IMR-90 (cell line): Measurements from ENCODE around the gene SLC7A9. TPM values are rescaled to one million over a fixed set of nuclear protein-coding genes. Genes with fewer than 3 reads are reported as not detected.

Source experiments
- ATAC-seq: fragments of 200-7000 bp; cut with Tn5 transposase; 2 replicates; pipeline ENCODE4 v1.9.1; 2020; ENCODE audit warnings: low read depth, mild to moderate bottlenecking, moderate library complexity
- BruUV-seq: library from RNA; stranded (reverse); fragments of 400-500 nt; replicated peaks from 2 replicates; lab custom pipeline; 2021; lab: Mats Ljungman, UMichigan
- CTCF ChIA-PET: fragments of 300-600 bp; formaldehyde crosslinking; extraction: SDS; loops from one replicate; lab custom pipeline; 2021; ENCODE audit warnings: antibody characterized with exemption; lab: Yijun Ruan, JAX
- POLR2A ChIA-PET: fragments of 300-600 bp; sonication (Branson Sonifier 250); formaldehyde crosslinking; loops from one replicate; lab custom pipeline; 2022; ENCODE audit warnings: antibody characterized with exemption; ENCODE audit not compliant: unreplicated experiment; lab: Charles Lee
- DNase-seq: peaks from one replicate; pipeline ENCODE4 v3.0.0; 2013
- H2AFZ ChIP-seq: replicated peaks from 2 replicates; pipeline ENCODE3; 2013; ENCODE audit warnings: low read length, mild to moderate bottlenecking; ENCODE audit not compliant: poor library complexity
- H2AK5ac ChIP-seq: 2 replicates; pipeline ENCODE4 v1.6.1; 2013; ENCODE audit warnings: low read depth, low read length, inconsistent platforms
- H2AK9ac ChIP-seq: replicated peaks from 2 replicates; pipeline ENCODE3; 2013; ENCODE audit warnings: mild to moderate bottlenecking, low read depth, low read length, moderate library complexity; ENCODE audit not compliant: poor library complexity
- H2BK120ac ChIP-seq: 2 replicates; pipeline ENCODE4 v1.6.1; 2013; ENCODE audit warnings: low read depth, low read length, inconsistent platforms
- H2BK15ac ChIP-seq: 3 replicates; pipeline ENCODE4 v1.6.1; 2013; ENCODE audit warnings: low read depth, low read length, inconsistent platforms
- H2BK20ac ChIP-seq: 2 replicates; pipeline ENCODE4 v1.6.1; 2013; ENCODE audit warnings: low read depth, mild to moderate bottlenecking, inconsistent platforms, low read length, moderate library complexity
- H2BK5ac ChIP-seq: 2 replicates; pipeline ENCODE4 v1.6.1; 2013; ENCODE audit warnings: mild to moderate bottlenecking, low read depth, low read length, inconsistent platforms; ENCODE audit not compliant: poor library complexity, severe bottlenecking
- H3K14ac ChIP-seq: replicated peaks from 2 replicates; pipeline ENCODE4 v1.6.1; 2013; ENCODE audit warnings: low read depth, low read length, inconsistent platforms
- H3K18ac ChIP-seq: 2 replicates; pipeline ENCODE4 v1.6.1; 2013; ENCODE audit warnings: low read depth, low read length, control low read depth
- H3K23ac ChIP-seq: 2 replicates; pipeline ENCODE4 v1.6.1; 2013; ENCODE audit warnings: low read depth, low read length, inconsistent platforms
- H3K27ac ChIP-seq: 2 replicates; pipeline ENCODE4 v1.5.1; 2013; ENCODE audit warnings: mild to moderate bottlenecking, control low read depth, low read length; ENCODE audit not compliant: insufficient read depth
- H3K27me3 ChIP-seq: 2 replicates; pipeline ENCODE4 v1.6.1; 2013; ENCODE audit warnings: low read length; ENCODE audit not compliant: control insufficient read depth, insufficient read depth
- H3K36me3 ChIP-seq: 2 replicates; pipeline ENCODE4 v1.6.1; 2013; ENCODE audit warnings: low read length, mixed read lengths; ENCODE audit not compliant: control insufficient read depth, insufficient read depth
- H3K4ac ChIP-seq: 2 replicates; pipeline ENCODE4 v1.6.1; 2013; ENCODE audit warnings: low read depth, low read length, inconsistent platforms
- H3K4me1 ChIP-seq: 2 replicates; pipeline ENCODE4 v1.6.1; 2013; ENCODE audit warnings: low read length, mixed read lengths; ENCODE audit not compliant: control insufficient read depth, insufficient read depth
- H3K4me2 ChIP-seq: 2 replicates; pipeline ENCODE4 v1.6.1; 2013; ENCODE audit warnings: low read depth, mild to moderate bottlenecking, control low read depth, low read length, moderate library complexity
- H3K4me3 ChIP-seq: 2 replicates; pipeline ENCODE4 v1.5.1; 2013; ENCODE audit warnings: low read depth, mild to moderate bottlenecking, control low read depth, low read length, moderate library complexity; ENCODE audit not compliant: insufficient read depth
- H3K56ac ChIP-seq: 2 replicates; pipeline ENCODE4 v1.6.1; 2013; ENCODE audit warnings: low read length, inconsistent platforms; ENCODE audit not compliant: insufficient read depth; ENCODE audit errors: extremely low read depth
- H3K79me1 ChIP-seq, 2 experiments: 2 replicates each; pipeline ENCODE4 v1.6.1; 2013; ENCODE audit warnings: low read length in 2 of 2, inconsistent platforms in 1 of 2, low read depth in 1 of 2
- H3K9ac ChIP-seq: 2 replicates; pipeline ENCODE4 v1.6.1; 2013; ENCODE audit warnings: low read depth, low read length, control low read depth
- H3K9me1 ChIP-seq: 2 replicates; pipeline ENCODE4 v1.6.1; 2013; ENCODE audit warnings: low read length, inconsistent platforms; ENCODE audit not compliant: insufficient read depth
- H3K9me3 ChIP-seq: 2 replicates; pipeline ENCODE4 v1.6.1; 2013; ENCODE audit warnings: low read length; ENCODE audit not compliant: control insufficient read depth, insufficient read depth
- H4K20me1 ChIP-seq: 2 replicates; pipeline ENCODE4 v1.6.1; 2013; ENCODE audit warnings: low read length, inconsistent platforms; ENCODE audit not compliant: insufficient read depth
- H4K5ac ChIP-seq: 2 replicates; pipeline ENCODE4 v1.6.1; 2013; ENCODE audit warnings: mild to moderate bottlenecking, low read depth, low read length, control low read depth
- H4K8ac ChIP-seq, 2 experiments: 2 replicates each; pipeline ENCODE4 v1.6.1; 2013; ENCODE audit warnings: low read depth in 2 of 2, low read length in 2 of 2, control low read depth in 1 of 2, inconsistent platforms in 1 of 2
- H4K91ac ChIP-seq: 2 replicates; pipeline ENCODE4 v1.6.1; 2013; ENCODE audit warnings: low read depth, low read length, inconsistent platforms; ENCODE audit not compliant: insufficient read depth
- BHLHE40 ChIP-seq: fragments of 150-350 bp; IDR thresholded peaks from 2 replicates; pipeline ENCODE4 v1.6.1; 2016; ENCODE audit warnings: mild to moderate bottlenecking, low read depth, low read length
- CEBPB ChIP-seq: IDR thresholded peaks from 2 replicates; pipeline ENCODE4 v1.6.1; 2012; ENCODE audit warnings: low read depth, low read length, improper control_type of control experiment
- CHD1 ChIP-seq: IDR thresholded peaks from 2 replicates; pipeline ENCODE4 v1.6.1; 2012; ENCODE audit warnings: low read depth, low read length, improper control_type of control experiment
- FOS ChIP-seq: fragments of 150-350 bp; IDR thresholded peaks from 2 replicates; pipeline ENCODE4 v1.6.1; 2016; ENCODE audit warnings: low read depth, low read length
- MAFK ChIP-seq: IDR thresholded peaks from 2 replicates; pipeline ENCODE4 v1.6.1; 2012; ENCODE audit warnings: low read depth, low read length, improper control_type of control experiment
- MAZ ChIP-seq: IDR thresholded peaks from 2 replicates; pipeline ENCODE4 v1.6.1; 2012; ENCODE audit warnings: low read depth, mild to moderate bottlenecking, low read length, improper control_type of control experiment, moderate library complexity, borderline replicate concordance
- MXI1 ChIP-seq: IDR thresholded peaks from 2 replicates; pipeline ENCODE4 v1.6.1; 2012; ENCODE audit warnings: low read depth, mild to moderate bottlenecking, low read length, moderate library complexity, borderline replicate concordance
- NFE2L2 ChIP-seq: fragments of 150-350 bp; IDR thresholded peaks from 2 replicates; pipeline ENCODE4 v1.6.1; 2016; ENCODE audit warnings: low read depth, mild to moderate bottlenecking, low read length
- POLR2A ChIP-seq: IDR thresholded peaks from 2 replicates; pipeline ENCODE4 v1.6.1; 2012; ENCODE audit warnings: mild to moderate bottlenecking, low read depth, low read length
- RAD21 ChIP-seq: IDR thresholded peaks from 2 replicates; pipeline ENCODE4 v1.6.1; 2012; ENCODE audit warnings: low read length, improper control_type of control experiment
- RCOR1 ChIP-seq: IDR thresholded peaks from 2 replicates; pipeline ENCODE4 v1.6.1; 2012; ENCODE audit warnings: mild to moderate bottlenecking, low read length, improper control_type of control experiment; ENCODE audit not compliant: insufficient replicate concordance
- RFX5 ChIP-seq: IDR thresholded peaks from 2 replicates; pipeline ENCODE4 v1.8.0; 2012; ENCODE audit warnings: low read depth, mild to moderate bottlenecking, low read length, moderate library complexity
- SMC3 ChIP-seq: fragments of 150-350 bp; IDR thresholded peaks from 2 replicates; pipeline ENCODE4 v1.6.1; 2016; ENCODE audit warnings: low read depth, mild to moderate bottlenecking, antibody characterized with exemption, low read length, moderate library complexity
- WGBS, 2 experiments: methylation state at CpG; one replicate each; pipeline versions ENCODE4 v1.1.5 to v1.1.7; 2013; ENCODE audit warnings: missing lambda C conversion rate in 2 of 2; ENCODE audit not compliant: insufficient read length in 1 of 2; ENCODE audit errors: extremely low coverage in 2 of 2; 5-methylcytosine and 5-hydroxymethylcytosine counted together
- dilution Hi-C: fragments of 300-500 bp; cut with HindIII; formaldehyde crosslinking; loops from one replicate; pipeline ENCODE4 v1.14.3; 2018; ENCODE audit warnings: low sequenced_read_pairs; ENCODE audit not compliant: unreplicated experiment
- in situ Hi-C: fragments of 300-500 bp; cut with MboI; formaldehyde crosslinking; loops from 3 replicates; pipeline ENCODE4 v1.14.3; 2019; ENCODE audit warnings: low sequenced_read_pairs, inconsistent platforms, mixed read lengths
- intact Hi-C: fragments of 100-400 bp; cut with micrococcal nuclease; formaldehyde crosslinking; loops from 2 replicates; pipeline ENCODE4 v1.10.0; 2022
- polyA plus RNA-seq, 3 experiments: library from polyadenylated mRNA; depleted of rRNA; stranded (reverse); fragments of >200 nt; gene quantifications; 2 replicates each; pipeline ENCODE4 v1.2.3, GENCODE V29; 2012; ENCODE audit warnings: low replicate concordance in 1 of 3
- total RNA-seq: library from RNA; depleted of rRNA; stranded (reverse); fragments of >200 nt; gene quantifications from 2 replicates; pipeline ENCODE4 v1.2.3, GENCODE V29; 2012
- TF ChIP-seq, protein P1 (sequence below): fragments of 150-350 bp; IDR thresholded peaks from 2 replicates; pipeline ENCODE4 v1.6.1; 2016; ENCODE audit warnings: low read depth, mild to moderate bottlenecking, low read length, moderate library complexity, borderline replicate concordance
- TF ChIP-seq, protein P2 (sequence below): fragments of 150-350 bp; IDR thresholded peaks from 2 replicates; pipeline ENCODE4 v1.6.1; 2017; ENCODE audit warnings: mild to moderate bottlenecking, antibody characterized with exemption, low read length, low read depth
- TF ChIP-seq, protein P3 (sequence below): conservative IDR thresholded peaks from 2 replicates; pipeline ENCODE4 v1.5.1; 2012; ENCODE audit warnings: mild to moderate bottlenecking, low read depth, low read length, improper control_type of control experiment

The SLC7A9 gene
- total and polyA plus RNA-seq, 2 of the 4 experiments (the other 2 are of a cell fraction) = not detected

DNA sequence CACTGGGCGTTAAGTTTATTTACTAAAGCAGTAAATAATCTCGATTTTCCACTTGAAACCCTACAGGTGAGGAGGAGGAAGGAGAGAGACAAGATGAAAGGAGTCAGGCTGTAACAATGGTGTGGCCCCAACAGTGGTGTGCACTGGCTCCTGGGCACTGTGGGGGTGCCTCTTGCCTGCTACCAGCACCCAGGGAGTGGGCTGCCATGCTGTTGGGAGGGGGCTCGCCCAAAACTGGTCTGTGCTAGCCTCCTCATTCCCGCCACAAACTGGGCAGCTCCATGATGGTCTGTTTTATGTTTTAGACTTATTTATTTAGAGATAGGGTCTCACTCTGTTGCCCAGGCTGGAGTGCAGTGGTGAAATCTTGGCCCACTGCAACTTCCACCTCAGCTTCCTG lies 49.8 kb upstream of the SLC7A9 start:
- no peak overlapping the region for H3K14ac ChIP-seq
- H3K9me3 ChIP-seq = no peaks in the 10 kb centered on the region
- BruUV-seq = no TSS peak
- H2BK5ac ChIP-seq = no peak overlapping the region
- H4K91ac ChIP-seq = no peak overlapping the region
- in situ Hi-C loops = no loop called here
- no peak overlapping the region for H2BK20ac ChIP-seq
- no peak overlapping the region for H3K27ac ChIP-seq
- no peaks in the 10 kb centered on the region for H3K79me1 ChIP-seq
- no peak overlapping the region for H2AFZ ChIP-seq
- ChIA-PET POLR2A (no interaction called here), CTCF (no interaction called here)
- ATAC-seq = no peak
- DNase-seq = no peak
- H3K56ac ChIP-seq = no peak overlapping the region
- H3K4me1 ChIP-seq = no peaks in the 10 kb centered on the region
- no peak overlapping the region for H2BK120ac ChIP-seq
- TF ChIP-seq, protein P1, sequence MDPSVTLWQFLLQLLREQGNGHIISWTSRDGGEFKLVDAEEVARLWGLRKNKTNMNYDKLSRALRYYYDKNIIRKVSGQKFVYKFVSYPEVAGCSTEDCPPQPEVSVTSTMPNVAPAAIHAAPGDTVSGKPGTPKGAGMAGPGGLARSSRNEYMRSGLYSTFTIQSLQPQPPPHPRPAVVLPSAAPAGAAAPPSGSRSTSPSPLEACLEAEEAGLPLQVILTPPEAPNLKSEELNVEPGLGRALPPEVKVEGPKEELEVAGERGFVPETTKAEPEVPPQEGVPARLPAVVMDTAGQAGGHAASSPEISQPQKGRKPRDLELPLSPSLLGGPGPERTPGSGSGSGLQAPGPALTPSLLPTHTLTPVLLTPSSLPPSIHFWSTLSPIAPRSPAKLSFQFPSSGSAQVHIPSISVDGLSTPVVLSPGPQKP = no peak
- TF ChIP-seq, protein P2, sequence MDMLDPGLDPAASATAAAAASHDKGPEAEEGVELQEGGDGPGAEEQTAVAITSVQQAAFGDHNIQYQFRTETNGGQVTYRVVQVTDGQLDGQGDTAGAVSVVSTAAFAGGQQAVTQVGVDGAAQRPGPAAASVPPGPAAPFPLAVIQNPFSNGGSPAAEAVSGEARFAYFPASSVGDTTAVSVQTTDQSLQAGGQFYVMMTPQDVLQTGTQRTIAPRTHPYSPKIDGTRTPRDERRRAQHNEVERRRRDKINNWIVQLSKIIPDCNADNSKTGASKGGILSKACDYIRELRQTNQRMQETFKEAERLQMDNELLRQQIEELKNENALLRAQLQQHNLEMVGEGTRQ = no peak
- TF ChIP-seq SMC3 (no peak), RAD21 (no peak), NFE2L2 (no peak), BHLHE40 (no peak), MXI1 (no peak), RCOR1 (no peak), CEBPB (no peak), RFX5 (no peak), POLR2A (no peak), CHD1 (no peak), MAFK (no peak), FOS (no peak), MAZ (no peak)
- TF ChIP-seq, protein P3, sequence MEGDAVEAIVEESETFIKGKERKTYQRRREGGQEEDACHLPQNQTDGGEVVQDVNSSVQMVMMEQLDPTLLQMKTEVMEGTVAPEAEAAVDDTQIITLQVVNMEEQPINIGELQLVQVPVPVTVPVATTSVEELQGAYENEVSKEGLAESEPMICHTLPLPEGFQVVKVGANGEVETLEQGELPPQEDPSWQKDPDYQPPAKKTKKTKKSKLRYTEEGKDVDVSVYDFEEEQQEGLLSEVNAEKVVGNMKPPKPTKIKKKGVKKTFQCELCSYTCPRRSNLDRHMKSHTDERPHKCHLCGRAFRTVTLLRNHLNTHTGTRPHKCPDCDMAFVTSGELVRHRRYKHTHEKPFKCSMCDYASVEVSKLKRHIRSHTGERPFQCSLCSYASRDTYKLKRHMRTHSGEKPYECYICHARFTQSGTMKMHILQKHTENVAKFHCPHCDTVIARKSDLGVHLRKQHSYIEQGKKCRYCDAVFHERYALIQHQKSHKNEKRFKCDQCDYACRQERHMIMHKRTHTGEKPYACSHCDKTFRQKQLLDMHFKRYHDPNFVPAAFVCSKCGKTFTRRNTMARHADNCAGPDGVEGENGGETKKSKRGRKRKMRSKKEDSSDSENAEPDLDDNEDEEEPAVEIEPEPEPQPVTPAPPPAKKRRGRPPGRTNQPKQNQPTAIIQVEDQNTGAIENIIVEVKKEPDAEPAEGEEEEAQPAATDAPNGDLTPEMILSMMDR = no peak
- no peak overlapping the region for H4K5ac ChIP-seq
- no peak overlapping the region for H2BK15ac ChIP-seq
- dilution Hi-C loops = no loop called here
- no peaks in the 10 kb centered on the region for H4K20me1 ChIP-seq
- no peak overlapping the region for H2AK5ac ChIP-seq
- no peak overlapping the region for H3K4ac ChIP-seq
- H3K4me3 ChIP-seq = no peak overlapping the region
- H3K23ac ChIP-seq = no peak overlapping the region
- no peak overlapping the region for H3K9ac ChIP-seq
- peaks cover 23% of the 10 kb centered on the region for H3K36me3 ChIP-seq
- H3K18ac ChIP-seq = no peak overlapping the region
- no peaks in the 10 kb centered on the region for H3K9me1 ChIP-seq
- WGBS, 2 experiments = no CpG with 5 or more reads among the region's 4 CpGs
- no peak overlapping the region for H2AK9ac ChIP-seq
- no peaks in the 10 kb centered on the region for H3K27me3 ChIP-seq
- no peak overlapping the region for H4K8ac ChIP-seq
- H3K4me2 ChIP-seq = no peak overlapping the region
- intact Hi-C loops = loop anchor here (5.0 kb wide), 1 partner anchor 247 kb away; no protein-coding TSS in a partner anchor
